GM12865 (cell line): Measurements from ENCODE around the gene GAB2.

ENCODE experiments used
- DNase-seq: peaks from one replicate; pipeline ENCODE4 v3.0.0; 2010; ENCODE audit warnings: low read depth
- H3K4me3 ChIP-seq: 2 replicates; pipeline ENCODE4 v1.5.1; 2011; ENCODE audit warnings: mild to moderate bottlenecking, low read depth, low read length, control low read depth
- TF ChIP-seq, protein P1 (sequence below): IDR thresholded peaks from 2 replicates; pipeline ENCODE4 v1.5.1; 2011; ENCODE audit warnings: low read length, control low read depth, low read depth, inconsistent platforms; ENCODE audit not compliant: insufficient read depth; ENCODE audit errors: missing control alignments

The GAB2 gene

GRCh38 chr11:78265326-78265725, 152.3 kb downstream of the GAB2 start:
- no peak overlapping the region for H3K4me3 ChIP-seq
- DNase-seq = no peak
- TF ChIP-seq, protein P1, sequence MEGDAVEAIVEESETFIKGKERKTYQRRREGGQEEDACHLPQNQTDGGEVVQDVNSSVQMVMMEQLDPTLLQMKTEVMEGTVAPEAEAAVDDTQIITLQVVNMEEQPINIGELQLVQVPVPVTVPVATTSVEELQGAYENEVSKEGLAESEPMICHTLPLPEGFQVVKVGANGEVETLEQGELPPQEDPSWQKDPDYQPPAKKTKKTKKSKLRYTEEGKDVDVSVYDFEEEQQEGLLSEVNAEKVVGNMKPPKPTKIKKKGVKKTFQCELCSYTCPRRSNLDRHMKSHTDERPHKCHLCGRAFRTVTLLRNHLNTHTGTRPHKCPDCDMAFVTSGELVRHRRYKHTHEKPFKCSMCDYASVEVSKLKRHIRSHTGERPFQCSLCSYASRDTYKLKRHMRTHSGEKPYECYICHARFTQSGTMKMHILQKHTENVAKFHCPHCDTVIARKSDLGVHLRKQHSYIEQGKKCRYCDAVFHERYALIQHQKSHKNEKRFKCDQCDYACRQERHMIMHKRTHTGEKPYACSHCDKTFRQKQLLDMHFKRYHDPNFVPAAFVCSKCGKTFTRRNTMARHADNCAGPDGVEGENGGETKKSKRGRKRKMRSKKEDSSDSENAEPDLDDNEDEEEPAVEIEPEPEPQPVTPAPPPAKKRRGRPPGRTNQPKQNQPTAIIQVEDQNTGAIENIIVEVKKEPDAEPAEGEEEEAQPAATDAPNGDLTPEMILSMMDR = no peak

DNA sequence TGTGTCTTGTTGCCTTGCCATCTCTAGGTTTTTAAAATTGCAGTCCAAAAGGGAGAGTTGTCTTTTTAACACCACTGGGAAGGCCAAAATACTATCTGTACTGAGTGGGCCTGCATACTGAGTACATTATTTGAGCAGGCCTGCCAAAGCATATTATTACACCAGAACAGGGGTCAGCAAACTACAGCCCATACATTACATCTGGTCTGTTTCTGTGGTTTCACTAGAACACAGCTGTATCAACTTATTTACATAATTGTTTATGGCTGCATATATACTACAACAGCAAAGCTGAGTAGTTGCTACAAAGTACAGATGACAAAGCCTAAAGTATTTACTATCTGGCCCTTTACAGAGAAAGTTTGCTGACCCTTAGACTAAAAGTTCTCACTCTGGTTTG, 154.9 kb downstream of the GAB2 start:
- H3K4me3 ChIP-seq = no peak overlapping the region
- TF ChIP-seq, protein P1 = no peak
- no peak for DNase-seq

GRCh38 chr11:78262238-78262637, 155.4 kb downstream of the GAB2 start:
- no peak for DNase-seq
- H3K4me3 ChIP-seq = no peak overlapping the region
- TF ChIP-seq, protein P1 = no peak

DNA sequence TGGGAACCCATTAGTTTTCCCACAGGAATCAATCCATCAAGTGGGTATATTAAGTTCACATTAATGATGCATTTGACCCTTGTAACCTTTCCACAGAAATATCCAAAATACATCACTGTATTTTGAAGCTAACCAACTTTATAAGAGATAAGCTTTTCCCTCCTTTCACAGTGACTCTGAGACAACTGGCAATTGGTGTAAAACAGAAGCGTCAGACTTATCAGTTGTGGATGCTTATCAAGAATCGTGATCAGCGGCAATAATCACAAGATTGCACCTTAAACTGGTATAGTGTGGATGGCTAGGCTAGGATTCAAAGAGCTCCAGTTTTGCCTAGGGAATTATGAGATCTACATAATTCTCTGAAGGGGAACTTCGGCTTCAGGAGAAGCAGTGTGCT, 155.8 kb downstream of the GAB2 start:
- no peak for DNase-seq
- H3K4me3 ChIP-seq = no peak overlapping the region
- TF ChIP-seq, protein P1 = no peak

GRCh38 chr11:78261367-78261766, 156.3 kb downstream of the GAB2 start:
- TF ChIP-seq, protein P1 = no peak
- DNase-seq = no peak

GRCh38 chr11:78259777-78260487, 157.7 kb downstream of the GAB2 start:
- no peak overlapping the region for H3K4me3 ChIP-seq
- DNase-seq = no peak
- TF ChIP-seq, protein P1 = no peak

More at GRCh38 chr11:78261367-78261766, 156.3 kb downstream of the GAB2 start:
- H3K4me3 ChIP-seq = no peak overlapping the region

GRCh38 chr11:78257654-78258053, 160.0 kb downstream of the GAB2 start:
- DNase-seq = no peak
- TF ChIP-seq, protein P1 = no peak
- no peak overlapping the region for H3K4me3 ChIP-seq
